GM12874 (cell line): ENCODE results near the gene SLC23A2.

Experiments
- TF ChIP-seq, protein P1 (sequence below): IDR thresholded peaks from 2 replicates; pipeline ENCODE4 v1.5.1; 2011; ENCODE audit warnings: low read depth, mild to moderate bottlenecking, control low read depth, low read length, moderate library complexity; ENCODE audit not compliant: insufficient read depth

Gene SLC23A2

DNA sequence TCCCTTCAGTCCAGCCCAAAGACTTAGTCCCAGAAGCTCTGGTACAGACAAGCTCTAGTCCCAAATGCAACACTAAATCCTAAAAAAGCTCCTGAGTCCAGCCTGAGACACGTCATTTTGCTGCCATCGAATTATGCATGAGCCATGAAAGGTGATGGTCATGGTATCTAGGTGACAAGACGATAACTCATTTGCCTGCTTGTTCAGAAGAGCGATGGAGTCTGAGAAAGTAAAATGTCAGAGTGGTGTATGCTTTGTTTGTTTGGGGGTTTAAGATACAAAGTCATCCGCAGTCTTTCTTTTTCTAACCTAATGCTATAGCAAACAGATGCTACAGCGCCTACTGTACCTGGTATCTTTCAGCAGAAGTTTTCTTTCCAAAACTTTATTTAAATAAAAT is 54.7 kb downstream of the SLC23A2 start:
- TF ChIP-seq, protein P1, sequence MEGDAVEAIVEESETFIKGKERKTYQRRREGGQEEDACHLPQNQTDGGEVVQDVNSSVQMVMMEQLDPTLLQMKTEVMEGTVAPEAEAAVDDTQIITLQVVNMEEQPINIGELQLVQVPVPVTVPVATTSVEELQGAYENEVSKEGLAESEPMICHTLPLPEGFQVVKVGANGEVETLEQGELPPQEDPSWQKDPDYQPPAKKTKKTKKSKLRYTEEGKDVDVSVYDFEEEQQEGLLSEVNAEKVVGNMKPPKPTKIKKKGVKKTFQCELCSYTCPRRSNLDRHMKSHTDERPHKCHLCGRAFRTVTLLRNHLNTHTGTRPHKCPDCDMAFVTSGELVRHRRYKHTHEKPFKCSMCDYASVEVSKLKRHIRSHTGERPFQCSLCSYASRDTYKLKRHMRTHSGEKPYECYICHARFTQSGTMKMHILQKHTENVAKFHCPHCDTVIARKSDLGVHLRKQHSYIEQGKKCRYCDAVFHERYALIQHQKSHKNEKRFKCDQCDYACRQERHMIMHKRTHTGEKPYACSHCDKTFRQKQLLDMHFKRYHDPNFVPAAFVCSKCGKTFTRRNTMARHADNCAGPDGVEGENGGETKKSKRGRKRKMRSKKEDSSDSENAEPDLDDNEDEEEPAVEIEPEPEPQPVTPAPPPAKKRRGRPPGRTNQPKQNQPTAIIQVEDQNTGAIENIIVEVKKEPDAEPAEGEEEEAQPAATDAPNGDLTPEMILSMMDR: no peak

DNA sequence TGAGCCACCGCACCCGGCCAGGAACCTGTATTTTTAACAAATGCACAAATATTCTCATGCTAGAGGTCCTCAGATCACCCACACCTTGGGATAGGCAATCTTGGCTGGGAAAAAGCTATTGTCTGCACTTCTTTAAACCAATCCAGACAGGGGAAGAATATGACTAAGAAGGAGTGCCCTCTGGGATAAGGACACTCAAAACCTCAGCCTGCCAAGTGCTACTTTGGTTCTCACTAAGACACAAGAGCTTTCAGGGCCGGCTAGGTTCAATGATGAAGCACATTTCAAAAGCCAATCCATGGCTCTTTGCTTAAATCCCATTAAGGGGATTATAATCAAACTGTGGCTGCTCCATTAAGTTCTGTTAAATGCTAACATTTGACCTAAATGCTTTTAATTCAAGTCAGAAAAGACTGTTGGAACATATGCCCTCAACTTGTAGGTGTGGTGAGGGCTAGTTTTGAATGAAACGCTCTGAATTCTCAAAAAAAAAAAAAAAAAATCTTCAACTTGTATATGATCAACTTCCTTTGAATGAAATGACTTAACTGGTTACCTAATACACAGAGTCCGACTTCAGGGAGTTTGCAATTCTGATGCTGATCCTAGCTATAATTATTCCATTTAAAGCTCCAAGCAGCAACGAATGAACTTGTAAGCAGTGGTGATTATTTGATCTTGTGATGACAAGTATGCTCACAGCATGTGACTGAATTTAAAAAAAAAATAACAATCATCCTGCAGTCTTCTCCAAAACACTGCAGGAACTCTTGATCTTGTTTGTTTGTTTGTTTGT is 56.6 kb downstream of the SLC23A2 start:
- TF ChIP-seq, protein P1: no peak

DNA sequence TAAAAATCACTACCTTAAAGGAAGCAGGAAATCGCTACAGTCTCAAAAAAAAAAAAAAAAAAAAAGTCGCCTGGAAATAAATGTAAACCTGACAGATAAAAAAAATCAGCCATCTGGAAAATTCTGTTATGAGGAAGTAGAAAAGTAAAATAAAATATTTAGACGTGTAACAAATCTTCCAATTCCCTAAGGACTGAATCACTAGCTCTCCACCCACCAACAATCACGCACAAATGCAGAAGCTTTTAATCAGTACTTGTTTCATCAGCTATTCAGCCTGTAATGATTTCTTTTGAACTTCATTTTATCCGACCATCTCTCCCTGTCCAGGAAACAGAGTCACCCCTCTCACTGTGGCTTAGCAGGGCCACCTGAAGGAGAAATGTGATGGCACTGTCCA is 59.0 kb downstream of the SLC23A2 start:
- TF ChIP-seq, protein P1: no peak

DNA sequence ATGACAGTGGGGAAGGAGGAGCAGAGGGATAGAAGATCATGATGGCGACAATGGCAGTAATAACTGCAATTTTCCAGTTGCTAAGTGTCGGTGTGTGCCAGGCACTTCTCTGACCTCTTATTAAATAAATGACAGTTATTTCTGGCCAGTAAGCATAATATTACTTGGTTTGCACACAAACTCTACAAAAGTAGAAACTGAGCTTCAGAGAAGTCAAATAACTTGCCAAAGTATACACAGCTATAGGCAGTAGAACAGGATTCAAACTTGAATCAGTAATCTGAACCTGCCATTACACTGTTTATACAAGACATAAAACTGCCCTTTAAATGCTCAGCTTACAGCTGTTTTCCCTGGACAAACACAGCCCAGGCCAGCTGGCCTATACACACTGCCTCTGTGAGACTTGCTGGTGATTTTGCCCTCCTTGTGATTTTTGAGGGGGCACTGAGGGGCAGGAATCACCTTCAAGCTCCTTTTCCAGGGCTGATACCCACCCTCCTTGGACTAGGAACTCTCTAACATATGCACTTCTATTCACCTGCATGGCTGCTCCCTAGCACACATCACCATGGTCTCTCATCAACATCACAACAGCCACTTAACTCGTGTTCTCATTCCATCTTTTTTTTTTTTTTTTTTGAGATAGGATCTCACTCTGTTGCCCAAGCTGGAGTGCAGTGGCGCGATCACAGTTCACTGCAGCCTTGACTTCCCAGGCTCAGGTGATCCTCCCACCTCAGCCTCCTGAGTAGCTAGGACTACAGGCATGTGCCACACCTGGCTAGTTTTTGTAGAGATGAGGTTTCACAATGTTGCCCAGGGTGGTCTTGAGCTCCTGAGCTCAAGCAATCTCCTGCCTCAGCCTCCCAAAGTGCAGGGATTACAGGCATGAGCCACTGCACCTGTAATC is 63.6 kb downstream of the SLC23A2 start:
- TF ChIP-seq, protein P1: no peak

DNA sequence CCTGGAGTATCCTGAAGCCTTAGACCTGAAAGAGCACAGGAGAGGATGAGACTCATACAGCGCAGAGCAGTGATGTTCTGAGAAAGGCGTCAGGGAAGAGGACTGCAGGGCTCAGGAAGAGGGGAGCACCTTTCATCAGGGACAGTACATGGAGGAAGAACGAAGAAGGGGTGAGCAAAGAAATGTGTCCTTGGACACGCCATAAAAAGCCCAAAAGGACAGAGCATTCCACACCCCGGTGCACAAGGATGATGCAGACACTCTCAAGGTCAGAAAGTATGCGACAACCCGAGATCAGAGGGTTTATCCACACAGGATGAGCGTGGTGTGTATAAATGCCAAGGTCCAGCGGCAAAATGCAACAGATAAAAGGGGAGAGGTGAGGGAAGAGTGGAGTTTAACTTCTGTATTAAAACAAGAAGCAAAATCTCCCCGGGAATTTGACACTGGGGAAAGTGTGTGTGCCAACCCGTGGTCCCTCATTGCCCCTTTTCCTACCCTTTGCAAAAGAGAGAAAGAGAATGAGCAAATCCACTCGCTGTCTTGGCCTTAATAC is 64.4 kb downstream of the SLC23A2 start:
- TF ChIP-seq, protein P1: no peak

DNA sequence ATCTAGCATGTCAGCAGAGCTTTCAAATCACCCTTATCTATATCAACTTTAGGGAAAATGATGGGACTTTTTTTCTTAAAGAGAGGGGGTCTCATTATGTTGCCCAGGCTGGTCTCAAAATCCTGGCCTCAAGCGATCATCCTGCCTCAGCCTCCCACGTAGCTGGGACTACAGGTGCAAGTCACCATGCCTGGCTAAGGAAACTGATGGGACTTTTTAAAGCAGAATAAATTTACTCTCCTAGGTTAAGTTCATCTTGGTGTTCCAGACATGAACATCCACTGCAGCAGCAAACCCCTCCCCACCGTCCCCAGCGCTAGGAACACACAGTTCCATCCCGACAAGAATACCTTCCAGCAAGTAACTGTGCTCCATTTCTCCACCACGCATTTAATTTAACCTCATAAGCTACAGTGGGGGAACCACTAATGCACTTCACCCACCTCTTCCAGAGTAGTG is 64.9 kb downstream of the SLC23A2 start:
- TF ChIP-seq, protein P1: no peak

DNA sequence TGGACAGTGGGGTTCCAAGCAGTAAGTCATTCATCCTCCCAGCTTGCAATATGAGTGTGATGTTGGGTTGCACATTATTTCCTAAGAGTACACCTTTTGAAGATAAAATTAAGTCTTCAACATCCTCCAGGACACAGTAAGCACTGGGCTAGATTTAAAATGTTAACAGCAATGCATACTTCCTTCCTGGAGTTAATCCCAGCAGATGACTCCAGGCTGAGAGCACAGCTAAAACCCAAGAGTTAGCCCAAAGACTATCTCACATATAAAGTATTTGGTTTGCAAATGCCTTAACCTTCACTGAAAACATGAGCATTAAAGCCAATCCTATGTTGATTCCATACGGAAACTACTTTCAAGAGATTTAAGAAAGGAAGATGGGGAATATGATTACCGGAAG is 69.2 kb downstream of the SLC23A2 start:
- TF ChIP-seq, protein P1: no peak
